ENCODE measurements around the gene CLMP.
"Not testable (repeated sequence)": the region's sequence is repeated elsewhere in the genome, so short reads cannot be mapped to it uniquely, and the experiment has no call there.

Gene CLMP

DNA sequence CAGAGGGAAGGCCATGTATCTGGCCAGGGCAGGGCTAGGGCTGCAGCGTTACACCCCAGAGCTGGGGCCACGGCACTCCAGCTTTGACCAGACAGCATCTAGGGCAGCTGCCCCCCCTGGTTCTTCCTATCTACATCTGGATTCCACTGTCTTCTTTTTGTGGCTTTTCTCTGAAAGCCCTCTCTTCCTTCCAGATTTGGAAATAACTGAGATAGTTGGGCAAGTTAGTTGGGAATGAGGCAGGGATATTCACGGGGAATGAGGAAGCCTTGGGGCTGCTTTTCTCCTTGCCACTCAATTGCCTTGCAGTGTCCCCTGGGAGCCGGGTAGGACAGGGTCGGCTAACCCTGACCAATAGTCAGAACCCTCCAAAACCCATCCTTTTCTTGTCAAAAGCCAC is 26.8 kb downstream of the CLMP start:
- DNase-seq (ENCODE audit: low spot score): no peak

DNA sequence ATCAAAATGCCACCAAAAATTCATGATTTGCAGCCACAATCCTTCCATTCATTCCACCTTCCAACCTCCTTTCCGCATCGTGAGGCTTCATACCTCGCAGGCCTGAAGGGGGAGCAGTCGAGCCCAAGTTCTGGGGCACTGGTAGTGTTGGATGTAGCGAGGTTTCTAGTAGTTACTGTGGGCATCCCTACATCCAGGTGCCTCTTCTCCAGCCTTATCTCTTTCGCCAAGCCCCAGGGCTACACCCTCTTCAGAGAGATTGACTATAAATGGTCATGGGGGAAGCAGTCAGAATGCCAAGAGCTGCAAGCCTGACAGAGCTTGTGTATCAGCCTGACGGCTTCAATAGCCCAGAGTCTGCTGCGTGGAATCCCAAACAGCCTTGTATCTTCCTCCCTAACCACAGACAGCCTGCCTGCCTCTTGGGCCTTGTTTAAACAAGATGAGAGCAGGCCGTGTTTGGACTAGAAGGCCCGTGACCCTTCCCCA is 28.9 kb downstream of the CLMP start:
- no peak for DNase-seq (ENCODE audit: low spot score)

DNA sequence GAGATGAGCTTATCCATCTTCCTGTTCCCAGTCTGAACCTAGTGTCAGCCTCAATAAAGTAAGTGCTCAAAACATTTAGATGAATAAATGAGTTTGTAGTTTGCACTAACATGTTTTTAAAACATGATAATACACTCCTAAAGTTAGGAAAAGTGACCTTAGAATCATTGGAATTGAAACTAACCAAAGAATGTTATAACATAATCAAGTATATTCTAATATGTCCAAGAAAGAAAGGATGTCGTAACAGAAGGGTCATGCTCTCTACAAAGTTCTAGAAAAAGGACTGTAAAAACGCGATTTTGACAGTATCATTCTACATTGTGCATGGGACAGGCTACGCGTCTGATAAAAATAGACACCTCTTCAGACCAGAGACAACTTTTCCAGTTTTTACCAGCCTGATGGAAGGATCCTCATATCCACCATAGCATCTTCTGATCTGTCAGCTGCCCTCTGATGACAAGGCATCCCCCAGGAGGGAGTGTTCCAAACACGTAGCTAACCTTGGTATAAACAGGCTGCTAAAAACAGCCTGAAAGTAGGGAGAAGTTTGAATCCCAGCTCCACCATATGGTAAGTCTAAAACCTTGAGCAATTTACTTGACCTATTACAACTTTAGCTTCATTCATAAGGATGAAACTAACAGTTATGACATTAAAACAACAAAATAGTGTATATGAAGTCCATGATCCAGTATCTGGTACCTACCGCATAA is 30.2 kb downstream of the CLMP start:
- no peak for DNase-seq (ENCODE audit: low spot score)

DNA sequence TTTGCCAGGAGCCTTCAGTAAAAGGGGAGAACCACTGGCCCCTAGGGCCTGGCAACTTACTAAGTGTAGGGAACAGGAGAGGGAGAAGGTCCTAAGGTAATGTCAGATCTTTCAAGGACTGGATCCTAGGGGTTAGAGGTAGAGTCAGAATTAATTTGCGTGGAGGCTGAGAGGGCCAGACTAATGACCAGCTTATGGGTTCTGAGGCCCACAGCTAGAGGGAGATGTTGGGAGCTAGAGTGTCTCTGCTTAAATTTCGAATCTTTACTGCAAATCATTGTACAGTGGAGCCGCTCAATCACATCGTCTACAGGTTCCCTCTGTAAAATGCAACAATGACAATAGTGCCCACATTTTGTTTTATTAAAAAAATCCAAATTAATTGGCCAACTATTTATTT is 31.4 kb downstream of the CLMP start:
- DNase-seq (ENCODE audit: low spot score): no peak

DNA sequence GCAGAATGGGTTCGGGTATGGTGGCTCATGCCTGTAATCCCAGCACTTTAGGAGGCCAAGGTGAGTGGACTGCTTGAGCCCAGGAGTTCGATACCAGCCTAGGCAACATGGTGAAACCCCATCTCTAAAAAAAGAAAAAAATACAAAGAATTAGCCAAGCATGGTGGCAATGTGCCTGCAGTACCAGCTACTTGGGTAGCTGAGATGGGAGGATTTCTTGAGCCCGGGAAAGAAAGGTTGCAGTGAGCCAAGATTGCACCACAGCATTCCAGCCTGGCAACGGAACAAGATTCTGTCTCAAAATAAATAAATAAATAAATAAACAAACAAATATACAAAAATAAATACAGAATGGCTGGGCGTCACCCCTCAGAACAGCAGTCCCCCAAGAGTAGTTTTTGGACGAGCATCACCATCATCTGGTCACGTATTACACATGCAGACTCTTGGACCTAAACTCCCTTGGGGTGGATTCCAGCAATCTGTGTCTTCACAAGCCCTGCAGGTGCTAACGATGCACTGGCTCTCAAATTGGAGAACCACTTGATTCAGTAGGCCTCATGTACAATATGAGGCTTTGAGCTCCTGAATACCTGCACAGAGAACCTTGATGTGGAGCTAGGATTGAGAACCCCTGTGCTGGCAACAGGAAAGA is 33.5 kb downstream of the CLMP start:
- DNase-seq (ENCODE audit: low spot score): no peak

DNA sequence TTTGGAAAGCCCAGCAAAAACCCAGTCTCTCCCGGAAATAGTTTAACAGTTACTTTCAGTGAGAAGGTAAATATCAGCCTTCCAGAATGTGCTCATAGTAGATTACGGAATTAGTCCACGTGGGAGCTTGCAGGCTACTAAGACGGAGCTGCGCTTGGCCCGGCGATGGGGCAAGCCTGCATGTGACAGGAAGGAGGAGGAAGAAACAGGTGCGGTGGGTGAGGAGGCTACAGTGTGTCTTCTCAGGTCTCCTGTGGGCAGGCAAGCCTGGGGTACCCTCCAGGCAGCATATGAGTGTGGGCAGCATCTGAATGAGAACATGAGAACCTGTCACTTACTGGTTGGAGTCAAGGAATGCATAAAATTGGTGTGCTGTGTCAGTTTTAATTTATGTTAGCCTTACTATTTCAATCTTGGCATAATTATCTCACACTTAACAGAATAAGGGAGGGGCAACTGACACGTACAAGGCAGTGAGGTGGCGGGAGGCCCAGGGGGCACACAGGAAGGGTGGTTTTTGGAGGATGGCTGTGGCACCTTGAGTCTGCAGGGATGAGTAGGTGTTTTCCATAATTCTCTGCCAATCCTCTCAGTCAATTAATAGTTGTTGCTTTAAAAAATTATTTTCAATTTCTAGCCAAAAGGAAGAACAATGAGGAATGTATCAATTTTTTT is 35.7 kb downstream of the CLMP start:
- DNase-seq (ENCODE audit: low spot score): no peak

DNA sequence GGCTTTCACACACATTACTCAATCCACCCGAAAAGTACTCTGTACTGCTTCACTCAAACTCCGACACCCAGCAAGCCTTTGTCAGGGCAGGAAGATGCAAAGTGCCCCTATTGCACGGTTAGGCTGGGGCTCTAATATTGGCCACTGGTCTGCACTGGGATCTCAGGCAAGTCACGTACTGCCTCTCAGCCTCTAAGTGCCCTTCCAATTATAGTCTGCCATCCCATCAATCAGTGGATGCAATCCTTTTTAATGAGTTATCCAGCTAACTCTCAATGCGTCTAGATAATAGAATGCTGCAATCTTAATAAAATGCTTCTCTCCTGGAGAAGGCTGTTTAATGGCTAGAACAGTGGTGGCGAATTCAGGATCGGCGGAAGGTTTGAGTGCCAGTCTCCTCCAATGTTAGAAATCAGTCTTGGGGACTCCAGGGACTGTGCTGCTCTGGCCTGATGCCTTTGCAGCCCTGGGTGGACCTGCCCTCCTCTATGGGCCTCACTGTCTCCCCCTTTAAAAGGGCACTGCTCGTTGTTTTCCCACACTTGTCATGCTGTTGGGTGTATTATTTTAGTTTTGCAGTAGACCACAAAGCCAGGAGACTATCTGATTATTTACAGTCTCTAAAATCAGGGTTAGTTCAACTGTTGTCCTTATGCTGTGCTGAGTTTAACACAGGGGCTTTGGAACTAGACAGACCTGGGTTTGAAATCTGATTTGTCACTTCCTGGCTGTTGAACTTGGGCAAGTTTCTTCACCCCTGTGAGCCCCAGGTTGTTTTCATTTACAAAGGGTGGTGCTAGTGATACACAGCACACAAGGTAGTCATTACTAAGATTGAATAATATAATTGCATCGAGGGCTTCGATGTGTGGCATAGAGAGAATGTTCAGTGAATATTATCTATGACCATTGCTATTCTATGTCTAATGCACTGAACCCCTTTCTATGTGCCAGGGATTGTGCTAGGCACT is 36.7 kb downstream of the CLMP start:
- no peak for DNase-seq (ENCODE audit: low spot score)

DNA sequence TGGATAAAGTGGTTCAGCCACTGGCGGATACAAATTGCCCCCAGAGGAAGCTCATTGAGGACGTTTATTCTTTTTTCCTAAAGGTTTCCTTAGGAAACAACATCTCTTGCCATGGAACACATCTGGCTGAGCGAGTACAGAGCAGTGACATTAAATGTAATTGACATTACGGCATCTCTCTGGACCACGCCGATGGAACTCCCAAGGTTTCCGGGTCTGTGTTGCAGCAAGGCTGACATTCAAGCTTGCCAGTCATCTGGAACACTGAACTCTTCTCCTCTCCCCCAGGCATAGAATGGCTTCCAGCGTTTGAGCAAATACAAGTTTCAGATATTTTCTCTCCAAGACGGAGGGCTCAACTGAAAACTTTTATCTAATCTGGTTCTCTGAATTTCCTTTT is 42.1 kb downstream of the CLMP start:
- no peak for DNase-seq (ENCODE audit: low spot score)

DNA sequence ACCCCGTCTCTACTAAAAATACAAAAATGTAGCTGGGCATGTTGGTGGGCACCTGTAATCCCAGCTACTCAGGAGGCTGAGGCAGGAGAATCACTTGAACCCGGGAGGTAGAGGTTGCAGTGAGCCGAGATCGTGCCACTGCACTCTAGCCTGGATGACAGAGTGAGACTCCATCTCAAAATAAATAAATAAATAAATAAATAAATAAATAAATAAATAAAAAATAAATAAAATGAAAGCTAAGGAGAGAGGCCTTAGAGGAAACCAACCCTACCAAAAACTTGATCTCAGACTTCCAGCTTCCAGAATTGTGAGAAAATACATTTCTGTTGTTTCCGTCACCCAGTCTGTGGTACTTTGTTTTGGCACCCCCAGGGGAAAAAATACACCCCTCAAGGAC is 42.7 kb downstream of the CLMP start:
- not testable (repeated sequence) for DNase-seq (ENCODE audit: low spot score)

DNA sequence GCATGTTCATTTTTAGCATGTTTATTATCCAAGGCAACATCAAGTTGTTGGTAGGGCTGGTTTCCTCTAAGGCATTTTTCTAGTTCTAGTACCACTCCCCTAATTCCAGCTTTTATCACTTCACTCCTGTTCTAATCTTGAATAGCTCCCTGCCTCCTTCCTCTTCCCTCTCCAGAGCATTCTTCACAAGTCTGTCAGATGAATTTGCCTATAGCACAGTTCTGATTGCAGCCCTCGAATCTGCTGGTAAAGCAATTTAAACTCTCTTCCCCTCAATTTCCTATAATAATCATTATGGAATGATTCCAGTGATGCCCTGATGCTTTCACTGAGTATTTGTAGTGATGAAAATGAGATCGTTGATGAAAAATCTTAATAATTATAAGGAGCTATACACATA is 43.3 kb downstream of the CLMP start:
- no peak for DNase-seq (ENCODE audit: low spot score)

DNA sequence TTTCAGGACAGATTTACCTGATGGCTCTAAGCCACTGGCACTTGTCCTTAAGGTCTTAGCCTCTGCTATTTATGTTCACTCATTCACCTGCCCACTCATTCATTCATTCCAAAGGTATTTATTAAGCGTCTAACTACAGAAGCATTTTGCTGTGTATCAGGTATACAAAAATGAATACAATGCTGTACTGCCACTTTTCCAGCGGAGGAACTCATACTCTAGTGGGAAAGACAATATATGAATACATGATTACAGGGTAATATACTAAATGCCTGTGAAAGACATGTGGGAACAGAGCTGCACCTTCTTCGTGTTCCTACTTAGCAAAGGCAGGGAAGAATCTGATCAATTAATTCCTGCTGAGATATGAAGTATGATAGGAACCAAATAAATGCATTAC is 43.7 kb downstream of the CLMP start:
- DNase-seq (ENCODE audit: low spot score): no peak

DNA sequence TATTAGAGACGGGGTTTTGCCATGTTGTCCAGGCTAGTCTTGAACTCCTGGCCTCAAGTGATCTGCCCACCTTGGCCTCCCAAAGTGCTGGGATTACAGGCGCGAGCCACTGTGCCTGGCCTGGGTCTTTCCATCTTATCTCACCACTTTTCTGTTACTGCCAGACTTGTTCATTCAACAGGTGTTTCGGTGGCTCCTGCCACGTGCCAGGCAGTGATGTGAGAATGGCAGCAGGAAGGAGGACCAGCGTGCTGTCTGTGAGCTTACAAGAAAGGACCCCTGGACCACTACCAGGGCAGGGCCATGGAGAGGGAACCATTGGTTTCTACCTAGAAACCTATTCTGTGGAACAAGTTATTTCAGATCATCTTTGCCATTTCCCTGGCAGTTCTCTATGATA is 44.2 kb downstream of the CLMP start:
- no peak for DNase-seq (ENCODE audit: low spot score)

DNA sequence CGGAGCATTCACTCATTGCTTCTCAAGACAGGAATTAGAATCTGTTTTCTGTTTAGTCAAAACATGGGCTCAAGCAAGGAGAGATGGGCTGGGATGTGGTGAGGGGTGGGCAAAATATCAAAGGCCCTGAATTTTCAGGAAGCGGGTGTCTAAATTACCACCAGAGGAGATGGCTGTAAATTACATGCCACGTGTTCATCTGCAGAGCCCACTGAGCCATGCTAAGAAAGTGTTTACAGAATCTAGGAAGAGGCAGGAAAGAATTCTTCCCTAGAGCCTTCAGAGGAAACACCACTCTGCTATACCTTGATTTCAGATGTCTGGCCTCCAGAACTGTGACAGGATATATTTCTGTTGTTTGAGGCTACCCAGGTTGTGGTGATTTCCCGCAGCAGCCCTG is 46.1 kb downstream of the CLMP start:
- no peak for DNase-seq (ENCODE audit: low spot score)

DNA sequence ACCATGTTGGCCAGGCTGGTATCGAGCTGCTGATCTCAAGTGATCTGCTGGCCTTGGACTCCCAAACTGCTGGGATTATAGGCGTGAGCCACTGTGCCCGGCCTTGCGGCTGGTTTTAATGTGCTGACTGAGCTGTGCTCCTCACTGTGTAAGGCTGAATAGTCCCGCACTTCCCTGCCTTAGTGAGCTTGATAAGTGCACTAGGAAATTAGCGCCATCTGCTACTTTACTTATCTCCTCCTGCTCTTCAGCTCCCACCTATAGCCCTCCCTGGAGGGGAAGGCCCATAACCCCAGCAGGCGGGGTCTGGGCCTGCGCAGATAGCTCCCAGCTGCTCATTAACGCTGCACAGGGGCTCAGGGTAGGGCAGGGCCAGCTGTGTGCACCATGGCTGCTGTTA is 49.4 kb downstream of the CLMP start:
- DNase-seq (ENCODE audit: low spot score): no peak

DNA sequence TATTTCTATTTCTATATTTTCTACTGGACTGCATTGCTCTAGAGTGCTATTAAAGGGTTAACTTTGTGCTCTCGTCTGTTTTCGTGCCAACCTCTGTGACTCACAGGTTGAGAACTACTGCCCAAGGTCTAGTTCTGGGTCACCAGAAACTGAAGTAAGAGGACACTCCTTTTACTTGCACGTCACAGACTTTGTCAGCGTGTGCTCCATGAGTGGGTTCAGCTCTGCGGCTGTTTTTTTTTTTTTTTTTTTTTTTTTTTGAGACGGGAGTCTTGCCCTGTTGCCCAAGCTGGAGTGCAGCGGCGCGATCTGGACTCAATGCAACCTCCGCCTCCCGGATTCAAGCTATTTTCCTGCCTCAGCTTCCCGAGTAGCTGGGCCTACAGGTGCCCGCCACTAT is 49.8 kb downstream of the CLMP start:
- peak; percentile 94 for DNase-seq (ENCODE audit: low spot score)

DNA sequence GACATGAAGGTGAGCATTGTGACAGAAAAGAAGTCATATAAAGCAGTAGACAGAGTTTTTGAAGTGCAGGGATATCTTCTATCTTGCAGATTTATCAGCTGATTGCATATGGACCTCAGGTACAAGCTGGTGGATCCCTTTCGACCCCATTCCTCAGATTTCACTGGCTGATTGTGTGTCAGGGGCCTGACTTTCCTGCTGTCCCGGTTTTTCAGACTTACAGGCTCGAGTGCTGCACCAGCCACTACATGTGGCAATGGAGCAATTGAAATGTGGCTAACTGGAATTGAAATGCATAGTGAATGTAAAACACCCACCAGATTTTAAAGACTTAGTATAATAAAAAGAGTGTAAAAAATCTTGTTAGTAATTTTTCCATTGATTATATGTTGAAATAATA is 50.3 kb downstream of the CLMP start:
- no peak for DNase-seq (ENCODE audit: low spot score)

DNA sequence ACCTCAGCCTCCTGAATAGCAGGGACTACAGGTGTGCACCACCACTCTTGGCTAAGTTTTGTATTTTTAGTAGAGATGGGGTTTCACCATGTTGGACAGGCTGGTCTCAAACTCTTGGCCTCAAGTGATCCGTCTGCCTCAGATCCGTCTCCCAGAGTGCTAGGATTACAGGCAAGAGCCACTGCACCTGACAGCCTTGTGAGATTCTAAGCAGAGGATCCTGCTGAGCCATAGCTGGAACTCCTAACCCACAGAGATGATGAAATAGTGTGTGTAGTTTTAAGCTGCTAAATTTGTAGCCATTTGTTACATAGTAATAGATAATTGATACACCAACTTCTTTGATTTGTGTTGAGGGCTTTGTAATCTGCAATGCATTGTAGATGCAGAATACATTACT is 51.1 kb downstream of the CLMP start:
- no peak for DNase-seq (ENCODE audit: low spot score)

DNA sequence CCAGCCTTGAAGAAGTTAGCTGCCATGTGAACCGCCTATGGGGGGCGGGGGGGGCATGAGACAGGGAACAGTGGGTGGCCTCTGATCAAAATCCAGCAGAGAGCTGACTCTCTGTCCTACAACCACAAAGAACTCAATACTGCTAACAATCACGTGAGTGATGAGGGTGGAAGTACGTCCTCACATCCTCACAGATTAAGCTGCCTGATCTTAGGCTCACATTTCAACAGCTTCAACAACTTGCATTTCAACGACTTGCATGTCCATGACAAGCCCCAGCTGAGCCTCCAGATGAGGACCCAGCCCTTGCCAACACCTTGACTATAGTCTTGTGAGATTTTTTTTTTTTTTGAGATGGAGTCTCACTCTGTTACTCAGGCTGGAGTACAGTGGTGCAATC is 51.6 kb downstream of the CLMP start:
- DNase-seq (ENCODE audit: low spot score): no peak

DNA sequence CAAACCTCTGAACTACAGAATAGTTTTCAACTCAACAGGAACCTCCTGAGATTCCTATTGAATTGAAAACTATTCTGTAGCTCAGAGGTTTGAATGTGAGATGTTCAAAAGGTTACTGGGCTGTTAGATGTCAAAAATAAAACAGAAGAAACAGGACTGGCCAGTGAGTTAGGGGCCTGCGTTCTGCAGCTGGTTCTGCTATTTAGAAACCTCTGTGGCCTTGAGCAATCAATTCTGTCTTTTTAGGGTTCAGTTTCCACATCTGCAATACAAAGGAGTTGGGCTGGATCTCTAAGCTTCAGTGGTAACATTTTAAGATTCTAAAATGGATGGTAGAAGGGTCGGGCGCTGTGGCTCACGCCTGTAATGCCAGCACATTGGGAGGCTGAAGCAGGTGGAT is 55.8 kb downstream of the CLMP start:
- DNase-seq (ENCODE audit: low spot score): no peak

DNA sequence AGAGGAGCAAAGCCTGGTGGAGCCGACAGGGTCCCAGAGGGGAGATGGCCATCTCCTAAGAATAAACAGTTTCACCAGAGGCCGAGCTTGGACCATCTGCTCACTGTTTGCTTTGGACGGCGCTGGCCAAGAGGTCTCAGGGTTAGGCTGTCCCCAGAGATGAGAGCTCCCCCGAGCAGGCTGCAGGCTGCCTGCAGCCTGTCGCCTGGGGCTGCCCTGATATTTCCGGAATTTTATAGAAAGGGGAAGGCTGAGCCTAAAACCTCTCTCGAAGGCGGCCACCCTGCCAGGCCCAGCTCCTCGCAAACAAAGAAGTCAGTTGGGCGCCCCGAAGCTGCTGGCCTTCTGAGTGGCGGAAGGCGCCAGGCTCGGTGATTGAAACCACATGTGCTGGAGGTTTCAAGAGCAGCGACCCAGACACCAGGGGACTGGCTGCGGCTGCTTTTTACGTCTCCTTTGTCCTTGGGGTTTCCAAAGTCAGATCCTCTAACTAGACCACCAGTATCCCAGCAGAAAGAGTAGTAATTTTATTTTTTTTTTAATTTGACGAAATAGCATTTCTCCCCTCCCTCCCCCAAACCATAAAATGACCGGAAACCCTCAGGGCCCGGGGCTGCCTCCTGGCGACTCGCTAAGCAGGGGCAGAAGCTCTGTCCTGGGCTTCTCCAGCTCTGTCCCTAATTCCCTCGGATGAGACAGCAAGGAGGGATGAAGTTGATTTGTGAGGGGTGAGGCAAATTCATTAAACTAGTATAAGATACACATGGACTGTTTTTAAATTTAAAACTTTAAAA is 57.4 kb downstream of the CLMP start:
- peak; percentile 83 for DNase-seq (ENCODE audit: low spot score)

DNA sequence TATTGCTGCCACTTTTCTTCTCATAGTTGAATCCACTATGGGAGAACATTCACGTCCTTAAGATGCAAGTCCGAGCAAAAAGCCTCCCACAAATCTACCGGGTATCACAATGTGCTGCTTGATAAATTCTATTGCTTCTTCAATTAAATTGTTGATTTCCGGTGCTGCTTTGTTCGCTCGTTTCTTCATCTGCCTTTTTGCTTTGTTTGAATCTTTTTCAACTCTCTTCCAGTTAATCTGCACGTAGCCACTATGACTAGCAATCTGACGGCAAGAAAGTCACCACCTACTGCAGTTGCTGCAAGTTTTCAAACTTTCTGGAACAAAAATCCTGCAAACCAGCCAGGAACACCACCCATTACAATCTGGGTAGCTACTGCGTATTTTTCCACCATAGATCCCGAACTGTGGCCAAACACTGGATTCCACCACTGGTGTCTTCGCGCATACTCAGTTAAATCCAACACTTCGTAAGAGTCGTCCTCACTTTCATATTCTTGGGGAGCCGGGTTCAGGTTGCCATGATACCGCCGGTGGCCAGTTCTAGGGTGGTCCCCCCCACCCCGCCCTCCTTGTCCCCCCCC is 59.1 kb downstream of the CLMP start:
- no peak for DNase-seq (ENCODE audit: low spot score)
